Kidney epithelial cell (primary cell): Measurements from ENCODE around the gene ID2. TPM values are rescaled to one million over a fixed set of nuclear protein-coding genes. Genes with fewer than 3 reads are reported as not detected.

Experiments
- DNase-seq: peaks from one replicate; pipeline ENCODE4 v3.0.0-alpha.2; 2010; ENCODE audit warnings: low read depth
- H3K27me3 ChIP-seq: 2 replicates; pipeline ENCODE4 v1.6.0; 2011; ENCODE audit warnings: low read length; ENCODE audit not compliant: control insufficient read depth, insufficient read depth
- H3K36me3 ChIP-seq: 2 replicates; pipeline ENCODE4 v1.5.1; 2011; ENCODE audit warnings: low read length; ENCODE audit not compliant: control insufficient read depth, insufficient read depth
- H3K4me3 ChIP-seq: 2 replicates; pipeline ENCODE4 v1.5.1; 2011; ENCODE audit warnings: low read depth, mild to moderate bottlenecking, control low read depth, low read length
- CTCF ChIP-seq: IDR thresholded peaks from 2 replicates; pipeline ENCODE4 v1.5.1; 2011; ENCODE audit warnings: mild to moderate bottlenecking, moderate library complexity, low read length, control low read depth, inconsistent platforms; ENCODE audit not compliant: insufficient read depth, poor library complexity, severe bottlenecking
- total RNA-seq: library from RNA; depleted of rRNA; stranded (reverse); fragments of >200 nt; gene quantifications from 2 replicates; pipeline ENCODE4 v1.2.3, GENCODE V29; 2015

The ID2 gene
- total RNA-seq, 1 donor from 2014 or later = 19.4 TPM

GRCh38 chr2:8674420-8675009, 7.3 kb upstream of the ID2 start:
- Histone ChIP-seq H3K27me3 (no peaks in the 10 kb centered on the region), H3K36me3 (no peaks in the 10 kb centered on the region), H3K4me3 (no peak overlapping the region)
- no peak for TF ChIP-seq CTCF
- no peak for DNase-seq

- Histone ChIP-seq H3K27me3 (no peaks in the 10 kb centered on the region), H3K36me3 (no peaks in the 10 kb centered on the region), H3K4me3 (no peak overlapping the region)
- DNase-seq = no peak
- TF ChIP-seq CTCF = no peak
Observed at GRCh38 chr2:8675543-8675942, 6.3 kb upstream of the ID2 start.

GRCh38 chr2:8676191-8676920, 5.5 kb upstream of the ID2 start:
- no peaks in the 10 kb centered on the region for H3K36me3 ChIP-seq
- H3K4me3 ChIP-seq = peak overlapping the region; percentile 11
- DNase-seq = no peak
- no peaks in the 10 kb centered on the region for H3K27me3 ChIP-seq
- no peak for TF ChIP-seq CTCF

GRCh38 chr2:8676921-8677645, 4.8 kb upstream of the ID2 start:
- no peaks in the 10 kb centered on the region for H3K27me3 ChIP-seq
- DNase-seq = no peak
- no peaks in the 10 kb centered on the region for H3K36me3 ChIP-seq
- peak overlapping the region; percentile 11 for H3K4me3 ChIP-seq
- TF ChIP-seq CTCF = no peak

- Histone ChIP-seq H3K27me3 (no peaks in the 10 kb centered on the region), H3K36me3 (no peaks in the 10 kb centered on the region), H3K4me3 (peak overlapping the region; percentile 31)
- DNase-seq = no peak
- TF ChIP-seq CTCF = no peak
Observed at GRCh38 chr2:8677646-8678592, 3.9 kb upstream of the ID2 start.
